HG02852 (cell line): Measurements from ENCODE around the gene TBC1D22A.
"Not testable (repeated sequence)": the region's sequence is repeated elsewhere in the genome, so short reads cannot be mapped to it uniquely, and the experiment has no call there.

Experiments
- ATAC-seq: cut with Tn5 transposase; IDR thresholded peaks from one replicate; pipeline ENCODE4 v1.9.1; 2021; ENCODE audit warnings: mild to moderate bottlenecking, moderate library complexity; ENCODE audit not compliant: unreplicated experiment

TBC1D22A gene

DNA sequence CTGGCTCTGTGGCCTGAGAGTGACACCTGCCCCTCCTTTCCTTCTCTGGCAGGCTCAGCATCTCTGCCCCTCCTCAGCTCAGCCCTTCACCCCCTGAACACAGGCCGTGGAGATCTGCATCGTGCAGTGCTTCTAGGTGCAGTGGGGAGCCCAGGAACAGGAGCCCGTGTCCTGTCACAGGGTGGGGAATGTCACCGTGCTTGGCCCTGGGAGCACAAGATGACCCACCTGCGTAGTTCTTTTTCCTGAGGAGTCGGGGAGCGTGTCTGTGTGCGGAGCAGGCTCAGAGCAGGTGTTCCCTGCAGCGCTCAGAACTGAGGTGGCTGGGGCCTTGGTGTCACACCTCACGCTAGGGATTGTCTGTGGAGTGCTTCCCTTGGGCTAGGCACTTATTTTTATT is 10.6 kb downstream of the TBC1D22A start:
- no peak for ATAC-seq

DNA sequence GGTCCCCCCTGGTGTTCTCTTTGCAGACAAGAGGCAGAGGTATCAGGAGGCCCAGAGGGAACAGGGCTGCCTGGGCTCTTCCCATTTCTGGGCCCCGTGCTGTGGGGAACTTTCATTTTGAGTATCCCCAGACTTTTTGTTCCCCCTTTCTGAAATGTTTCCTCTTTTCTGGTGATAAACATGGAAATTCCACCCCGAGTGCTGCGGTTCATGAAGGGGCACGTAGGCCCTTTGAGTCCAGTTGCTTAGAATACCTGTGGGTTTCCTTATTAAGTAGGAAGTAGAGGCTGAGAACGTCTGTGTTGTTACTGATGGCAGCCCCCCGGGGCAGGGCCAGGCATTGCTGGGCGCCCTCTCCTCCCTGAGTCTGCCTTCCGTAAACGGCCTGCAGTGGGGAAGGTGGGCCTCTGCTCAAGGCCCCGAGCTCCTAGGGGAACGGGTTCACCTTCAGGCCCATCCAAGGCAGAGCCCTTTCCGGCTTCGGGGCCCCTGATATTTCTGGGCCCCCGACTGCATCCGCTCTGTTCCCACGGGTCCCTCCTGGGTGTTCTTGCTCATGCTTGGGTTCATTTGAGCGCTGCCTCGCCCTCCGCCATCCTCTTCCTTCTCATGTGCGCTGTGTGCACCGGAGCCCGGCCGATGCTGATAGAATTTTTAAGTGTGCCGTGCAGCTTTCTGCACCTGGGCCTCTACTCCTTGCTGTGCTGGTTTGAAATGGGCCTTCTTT is 12.0 kb downstream of the TBC1D22A start:
- ATAC-seq = peak; percentile 50

DNA sequence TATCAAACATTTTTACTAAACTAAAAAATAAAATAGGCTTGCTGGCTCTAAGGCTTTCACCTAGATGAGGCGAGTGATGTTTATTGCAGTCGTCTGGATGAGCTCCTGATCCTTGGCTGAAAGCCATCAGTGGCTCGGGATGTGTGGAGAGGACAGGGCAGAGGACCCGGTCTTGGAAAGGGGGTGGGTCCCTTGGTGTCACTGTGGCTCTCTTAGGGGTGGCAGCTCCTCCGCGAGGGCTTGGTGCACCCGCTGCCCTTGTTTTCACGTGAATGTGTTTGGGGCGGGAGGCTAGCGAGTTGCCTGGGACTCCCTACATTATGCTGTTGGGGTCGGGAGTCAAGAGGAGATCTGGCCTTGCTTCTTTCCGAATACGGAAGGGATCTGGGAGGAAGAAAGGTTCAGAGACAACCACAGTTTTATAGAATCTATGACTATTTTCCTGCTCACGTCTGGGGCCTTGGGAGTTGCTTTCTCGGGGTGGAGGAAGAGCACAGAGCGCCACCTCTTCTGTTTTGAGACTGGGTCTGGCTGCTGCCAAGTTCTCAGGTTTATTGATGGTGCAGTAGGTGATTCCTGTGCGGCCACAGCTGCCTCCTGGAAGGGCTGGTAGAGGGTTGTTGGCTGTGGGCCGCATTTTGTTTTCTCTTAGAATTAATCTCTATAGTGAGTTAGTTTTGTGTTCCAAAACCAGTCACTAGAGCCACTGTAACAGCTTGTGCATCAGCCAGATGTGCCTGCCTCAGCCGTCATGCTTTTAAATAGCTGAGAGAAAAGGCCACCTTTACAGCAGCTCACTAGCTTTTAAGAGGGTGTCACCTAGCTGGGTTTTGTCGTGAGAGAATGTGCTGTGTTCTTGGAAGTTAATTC is 12.8 kb downstream of the TBC1D22A start:
- ATAC-seq = no peak

DNA sequence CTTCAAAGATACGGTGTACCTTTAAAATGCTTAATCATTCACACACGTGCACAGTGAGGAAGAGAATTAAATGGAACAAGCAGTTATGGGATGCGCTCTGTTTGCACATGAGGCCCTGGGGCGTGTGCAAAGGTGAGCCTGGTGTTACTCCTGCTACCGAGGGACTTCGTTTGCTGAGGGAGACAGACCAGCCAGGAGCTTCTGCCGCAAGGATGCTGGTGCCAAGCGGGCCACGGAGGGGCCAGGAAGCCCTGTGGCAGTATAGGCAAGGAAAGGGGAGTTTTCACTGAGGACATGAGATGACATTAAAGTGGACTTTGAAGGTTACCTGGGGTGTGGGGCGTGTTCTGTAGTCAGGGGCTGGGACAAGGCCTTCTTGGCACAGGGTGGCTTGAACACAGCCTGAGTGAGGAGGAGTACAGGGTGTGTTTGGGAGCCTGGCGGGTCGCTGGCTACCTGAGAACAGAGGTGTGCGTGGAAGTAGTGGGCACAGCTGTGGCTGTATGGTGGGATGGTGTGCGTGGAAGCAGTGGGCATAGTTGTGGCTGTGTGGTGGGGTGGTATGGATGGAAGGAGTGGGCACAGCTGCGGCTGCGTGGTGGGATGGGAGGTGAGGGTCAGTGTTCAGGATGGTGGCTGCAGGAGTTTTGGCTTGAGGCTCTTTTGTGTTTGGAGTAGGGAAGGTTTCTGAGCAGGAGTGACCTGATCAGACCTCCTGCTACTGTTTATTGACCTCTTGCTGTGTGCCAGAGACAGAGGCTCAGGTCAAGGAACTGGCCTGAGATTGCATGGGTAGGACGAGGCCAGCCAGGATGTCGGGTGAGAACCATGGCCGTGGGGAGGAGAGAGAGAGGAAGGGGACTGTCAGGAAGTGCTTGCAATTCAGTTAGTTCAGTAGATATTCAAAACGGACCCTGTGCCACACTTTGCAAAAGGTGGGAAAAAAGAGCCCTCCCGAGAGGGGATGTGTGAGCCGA is 13.7 kb downstream of the TBC1D22A start:
- ATAC-seq = no peak

DNA sequence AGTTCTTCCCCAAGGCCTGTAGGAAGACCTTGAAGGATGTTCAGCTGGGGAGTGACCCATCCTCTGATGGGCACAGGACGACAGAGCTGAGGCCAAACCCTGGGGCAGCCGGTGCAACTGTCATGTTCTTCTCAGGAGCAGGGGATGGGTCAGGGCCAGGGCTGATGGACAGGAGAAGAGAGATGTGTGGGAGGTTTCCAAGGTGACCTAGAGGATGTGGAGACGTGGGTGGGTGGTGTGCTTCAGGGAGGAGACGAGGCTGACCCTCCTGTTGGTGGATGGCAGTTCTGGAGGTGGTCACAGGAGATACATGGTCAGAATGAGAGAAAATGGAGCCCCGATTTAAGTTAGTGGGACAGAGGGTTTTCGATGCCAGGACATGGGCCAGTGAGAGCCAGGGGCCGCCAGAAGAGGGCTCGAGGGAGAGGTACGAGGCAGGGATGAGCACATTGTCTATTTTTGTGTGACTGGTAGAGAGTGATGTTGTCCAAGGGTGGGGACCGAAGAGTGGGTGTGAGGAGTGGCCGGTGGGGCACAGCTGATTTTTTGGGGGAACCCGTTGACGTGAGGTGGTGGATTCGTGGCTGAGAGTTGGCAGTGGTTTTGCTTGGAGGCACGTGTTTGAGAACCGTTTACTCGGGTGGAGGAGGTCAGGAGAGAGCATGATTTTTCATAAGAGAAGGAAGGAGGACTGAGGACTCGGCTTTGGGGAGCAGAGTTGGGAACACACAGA is 14.6 kb downstream of the TBC1D22A start:
- no peak for ATAC-seq

DNA sequence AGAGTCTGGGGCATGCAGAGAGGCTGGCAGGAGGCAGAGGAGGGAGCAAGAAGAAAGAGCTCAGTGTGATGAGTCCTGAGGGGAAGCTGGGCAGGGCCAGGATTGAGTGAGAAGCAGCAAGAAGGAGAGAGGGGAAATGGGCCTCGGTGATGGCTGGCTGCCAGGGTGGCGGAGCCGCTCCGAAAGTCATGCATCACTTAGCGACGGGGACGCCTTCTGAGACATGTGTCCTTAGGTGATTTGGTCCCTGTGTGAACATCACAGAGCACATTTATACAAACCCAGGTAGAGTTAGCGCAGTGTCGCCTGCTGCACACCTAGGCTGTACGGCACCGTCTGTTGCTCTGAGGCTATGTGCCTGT is 15.1 kb downstream of the TBC1D22A start:
- no peak for ATAC-seq

DNA sequence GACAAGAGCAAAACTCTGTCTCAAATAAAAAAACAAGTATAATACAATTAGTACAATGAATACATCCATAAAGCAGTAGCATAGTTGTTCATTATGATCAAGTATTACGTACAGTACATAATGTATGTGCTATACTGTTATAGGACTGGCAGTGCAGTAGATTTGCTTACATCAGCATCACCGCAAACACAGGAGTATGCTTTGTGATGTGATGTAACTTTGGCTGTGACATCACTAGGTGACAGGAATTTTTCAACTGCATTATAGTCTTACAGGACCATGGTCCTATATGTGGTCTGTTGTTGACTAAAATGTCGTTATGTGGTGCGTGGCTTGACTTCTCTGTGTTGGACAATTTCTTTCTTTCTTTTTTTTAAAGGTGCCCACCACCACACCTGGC is 16.6 kb downstream of the TBC1D22A start:
- ATAC-seq = no peak

DNA sequence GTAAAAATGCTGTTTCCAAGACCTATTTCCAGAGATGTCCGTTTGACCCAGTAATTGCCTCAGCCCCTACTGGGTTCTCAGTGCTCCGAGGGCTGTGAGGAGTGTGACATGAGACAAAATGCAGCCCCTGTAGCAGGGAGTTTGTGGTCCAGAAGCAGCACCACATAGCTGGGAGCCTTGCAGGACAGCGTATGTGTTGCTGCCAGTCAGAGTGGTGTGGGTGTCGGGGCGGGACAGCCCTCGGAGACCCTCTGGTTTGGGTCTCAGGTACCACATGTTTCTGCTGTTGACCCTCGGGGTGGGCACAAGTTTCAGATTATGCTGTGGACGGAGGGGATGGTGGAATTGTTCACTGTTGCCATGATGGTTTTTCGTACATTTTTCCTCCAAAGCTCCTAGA is 17.2 kb downstream of the TBC1D22A start:
- ATAC-seq = no peak

DNA sequence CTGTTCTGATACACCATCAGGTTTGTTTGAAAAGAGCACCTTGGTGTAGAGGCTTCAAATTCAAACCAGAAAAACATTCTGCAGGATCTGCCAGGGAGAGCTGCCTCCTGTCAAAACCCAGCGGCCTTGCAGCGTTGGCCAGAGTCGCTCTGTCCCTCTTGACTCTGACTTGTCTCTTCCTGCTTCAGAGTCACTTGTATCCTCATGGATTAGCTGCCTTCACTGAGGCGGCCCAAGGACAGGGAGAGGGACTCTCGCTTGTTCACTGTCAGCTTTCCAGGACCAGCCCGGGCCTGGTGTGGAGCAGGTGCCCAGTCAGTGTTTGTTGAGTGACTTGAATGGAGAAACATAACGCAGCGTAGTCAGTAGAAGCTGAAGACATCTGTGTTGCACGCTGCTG is 18.0 kb downstream of the TBC1D22A start:
- no peak for ATAC-seq

DNA sequence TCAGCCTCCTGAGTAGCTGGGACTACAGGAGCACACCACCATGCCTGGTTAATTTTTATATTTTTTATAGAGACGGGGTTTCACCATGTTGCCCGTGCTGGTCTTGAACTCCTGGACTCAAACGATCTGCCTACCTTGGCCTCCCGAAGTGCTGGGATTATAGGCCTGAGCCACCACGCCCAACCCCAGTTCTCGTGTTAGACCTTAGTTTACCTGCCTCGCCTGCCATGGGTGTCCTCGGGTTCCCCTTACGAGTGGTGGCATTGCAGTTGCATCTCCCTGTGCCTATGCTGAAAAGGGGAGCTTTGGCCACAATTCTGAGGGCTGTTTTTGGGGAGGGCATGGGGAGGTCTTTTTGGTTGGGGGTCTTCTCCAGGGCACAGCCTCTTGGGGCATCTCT is 18.8 kb downstream of the TBC1D22A start:
- no peak for ATAC-seq

DNA sequence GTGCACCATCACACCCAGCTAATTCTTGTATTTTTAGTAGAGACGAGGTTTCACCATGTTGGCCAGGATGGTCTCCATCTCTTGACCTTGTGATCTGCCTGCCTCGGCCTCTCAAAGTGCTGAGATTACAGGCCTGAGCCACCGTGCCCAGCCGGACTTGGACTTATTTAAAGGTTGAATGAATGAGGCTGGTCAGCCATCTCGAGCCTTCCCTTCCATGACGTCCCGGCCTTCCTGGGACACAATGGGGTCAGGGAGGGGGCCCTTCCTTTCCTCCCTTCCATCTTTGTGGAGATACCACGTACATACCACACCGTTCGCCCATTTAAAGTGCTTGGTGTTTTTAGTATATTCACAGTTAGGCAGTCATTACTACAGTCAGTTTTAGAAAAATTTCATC is 19.8 kb downstream of the TBC1D22A start:
- not testable (repeated sequence) for ATAC-seq

DNA sequence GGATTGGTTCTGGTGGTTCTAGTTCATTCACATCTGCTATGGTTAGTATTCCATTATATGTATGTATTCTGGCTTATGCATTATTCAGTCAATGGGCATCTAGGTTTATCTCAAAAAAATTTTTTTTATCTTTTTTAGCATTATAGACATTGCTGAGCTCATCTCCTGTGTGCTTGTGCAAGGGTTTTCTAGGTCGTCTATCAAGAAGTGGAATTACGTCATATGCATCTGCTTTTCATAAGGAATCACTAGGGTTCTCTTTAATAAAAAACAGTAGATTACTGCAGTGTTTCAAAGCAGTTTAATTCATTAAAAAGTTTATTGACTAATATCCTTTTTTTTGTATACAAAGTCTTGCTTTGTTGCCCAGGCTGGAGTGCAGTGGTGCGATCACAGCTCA is 21.3 kb downstream of the TBC1D22A start:
- no peak for ATAC-seq

DNA sequence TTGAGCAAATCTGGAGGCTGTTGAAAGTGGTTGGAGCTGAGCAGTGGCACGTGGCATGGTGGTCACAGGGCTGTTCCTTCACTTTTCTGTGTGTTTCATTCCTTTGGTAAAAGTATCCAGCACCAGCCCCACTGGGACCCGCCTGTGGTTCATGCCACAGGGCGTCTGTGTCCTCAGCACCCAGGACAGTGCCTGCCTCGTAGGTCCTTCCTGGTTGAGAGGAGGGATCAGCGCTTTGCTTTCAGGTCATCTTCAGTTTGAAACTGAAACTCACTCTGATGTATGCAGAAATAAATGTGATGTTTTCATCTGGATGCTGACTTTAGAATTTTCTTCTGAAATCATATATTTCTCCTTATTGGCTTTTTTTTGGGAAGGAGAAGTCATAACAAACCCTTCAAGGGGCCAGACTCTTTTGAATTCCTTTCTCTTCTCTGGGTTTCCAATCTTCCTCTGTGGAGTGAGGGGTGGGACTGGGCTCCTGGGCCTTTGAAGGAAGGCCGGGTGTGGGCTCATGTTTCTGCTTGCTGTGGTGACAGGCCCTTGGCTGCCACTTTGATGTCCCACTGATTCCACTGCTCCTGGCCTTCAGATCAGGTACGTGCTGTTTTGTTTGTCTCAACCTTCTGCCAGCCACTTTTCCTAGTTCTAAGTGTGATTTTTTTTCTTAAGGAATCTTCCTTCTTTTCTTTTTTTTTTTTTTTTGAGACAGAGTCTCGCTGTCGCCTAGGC is 26.2 kb downstream of the TBC1D22A start:
- no peak for ATAC-seq

DNA sequence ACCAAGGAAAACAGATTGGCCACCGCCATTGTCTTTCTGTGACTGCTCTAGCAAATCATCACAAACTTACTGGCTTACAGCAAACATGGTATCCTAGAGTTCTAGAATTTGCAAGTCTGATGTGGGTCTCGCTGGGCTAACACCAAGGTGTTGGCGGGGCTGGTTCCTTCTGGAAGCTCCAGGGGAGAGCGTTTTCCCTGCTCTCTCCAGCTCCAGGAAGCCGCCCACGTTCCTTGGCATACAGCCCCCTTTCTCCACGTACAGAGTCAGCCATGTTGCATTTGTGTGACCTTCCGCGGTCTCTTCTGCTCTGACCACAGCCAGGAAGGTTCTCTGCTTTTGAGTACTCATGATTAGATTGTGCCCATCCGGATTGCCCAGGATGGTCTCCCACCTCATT is 27.5 kb downstream of the TBC1D22A start:
- no peak for ATAC-seq

DNA sequence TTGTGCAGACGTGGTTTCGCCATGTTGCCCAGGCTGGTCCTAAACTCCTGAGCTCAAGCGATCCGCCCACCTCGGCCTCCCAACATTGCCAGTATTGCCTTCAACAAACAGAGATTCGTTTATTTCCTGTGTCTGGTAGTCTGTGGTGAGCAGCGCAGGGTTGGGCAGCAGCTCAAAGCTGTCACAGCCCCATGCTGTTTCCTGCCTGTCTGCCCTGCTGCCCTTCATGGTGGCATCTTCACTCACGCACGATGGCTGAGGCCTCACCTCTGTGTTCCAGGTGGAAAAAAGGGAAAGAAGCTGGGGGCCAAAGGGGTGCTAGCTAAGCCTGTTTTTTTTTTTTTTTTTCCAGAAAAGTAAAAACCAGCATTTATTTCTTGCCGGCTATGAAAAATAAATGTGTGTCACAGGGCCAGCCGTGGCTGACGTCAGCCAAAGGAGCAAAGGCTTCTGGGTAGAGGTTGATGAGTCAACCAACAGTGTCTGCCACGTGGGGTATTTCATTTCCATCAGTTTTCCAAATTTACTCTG is 28.8 kb downstream of the TBC1D22A start:
- ATAC-seq = no peak

DNA sequence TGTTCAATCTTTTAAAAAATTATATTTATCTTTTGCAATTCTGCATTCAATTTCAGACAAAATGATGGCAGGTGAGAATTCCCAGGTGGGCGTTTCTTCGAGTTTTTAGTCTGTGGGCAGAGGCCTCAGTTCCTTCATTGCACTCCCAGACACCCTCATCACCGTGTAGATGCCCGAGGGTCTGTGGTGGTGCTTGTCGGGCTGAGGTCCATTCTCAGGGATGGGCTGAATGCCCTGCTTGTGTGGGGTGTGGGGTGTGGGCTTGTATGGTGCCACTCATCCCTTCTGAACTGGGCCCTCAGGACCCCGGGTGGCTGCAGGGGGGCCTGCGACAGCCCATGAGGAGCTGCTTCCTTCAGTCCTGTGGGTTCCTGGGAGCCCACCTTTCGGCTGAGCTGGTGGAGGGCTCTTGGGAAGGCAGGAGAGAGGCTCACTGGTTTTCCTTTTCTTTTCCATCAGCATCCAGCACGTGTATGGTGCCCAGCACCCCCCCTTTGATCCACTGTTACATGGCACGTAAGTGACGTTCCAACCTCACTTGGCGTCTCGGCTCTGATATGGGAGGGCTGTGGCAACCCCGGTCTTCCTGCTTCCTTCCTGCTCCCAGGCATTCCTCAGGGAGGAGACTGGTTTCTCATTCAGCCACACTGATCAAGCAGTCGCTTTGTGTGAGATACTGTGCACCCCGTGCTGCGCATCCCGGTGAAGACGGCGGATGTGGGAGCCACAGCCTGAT is 29.8 kb downstream of the TBC1D22A start:
- no peak for ATAC-seq

DNA sequence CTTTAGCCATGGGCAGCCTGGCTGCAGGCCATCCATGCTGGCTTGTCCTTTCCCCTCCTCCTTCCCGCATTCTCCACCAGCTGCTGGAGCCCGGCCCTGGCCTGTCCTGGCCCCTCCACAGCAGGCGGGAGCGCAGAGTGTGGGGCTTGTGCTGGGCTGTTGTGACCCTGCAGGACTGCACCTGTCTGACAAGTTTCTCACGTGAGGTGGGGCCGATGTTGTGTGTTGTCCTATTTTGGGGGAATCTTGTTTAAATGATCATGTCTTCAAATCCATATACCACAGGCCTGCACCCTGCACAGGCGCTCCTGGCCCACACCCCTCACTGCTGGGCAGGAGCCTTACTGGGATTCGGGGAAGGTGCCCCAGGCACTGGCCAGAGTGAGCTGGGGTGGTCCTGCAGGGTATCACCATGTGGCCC is 30.4 kb downstream of the TBC1D22A start:
- ATAC-seq = no peak

DNA sequence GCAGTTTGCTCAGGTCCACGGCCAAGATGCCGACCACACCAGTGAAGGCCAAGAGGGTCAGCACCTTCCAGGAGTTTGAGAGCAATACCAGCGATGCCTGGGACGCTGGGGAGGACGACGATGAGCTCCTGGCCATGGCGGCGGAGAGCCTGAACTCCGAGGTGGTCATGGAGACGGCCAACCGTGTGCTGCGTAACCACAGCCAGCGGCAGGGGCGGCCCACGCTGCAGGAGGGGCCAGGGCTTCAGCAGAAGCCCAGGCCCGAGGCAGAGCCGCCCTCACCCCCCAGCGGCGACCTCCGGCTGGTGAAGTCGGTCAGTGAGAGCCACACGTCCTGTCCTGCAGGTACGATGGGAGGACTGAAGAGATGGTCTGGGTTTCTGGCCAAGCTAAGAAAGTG is 31.0 kb downstream of the TBC1D22A start:
- ATAC-seq = no peak

DNA sequence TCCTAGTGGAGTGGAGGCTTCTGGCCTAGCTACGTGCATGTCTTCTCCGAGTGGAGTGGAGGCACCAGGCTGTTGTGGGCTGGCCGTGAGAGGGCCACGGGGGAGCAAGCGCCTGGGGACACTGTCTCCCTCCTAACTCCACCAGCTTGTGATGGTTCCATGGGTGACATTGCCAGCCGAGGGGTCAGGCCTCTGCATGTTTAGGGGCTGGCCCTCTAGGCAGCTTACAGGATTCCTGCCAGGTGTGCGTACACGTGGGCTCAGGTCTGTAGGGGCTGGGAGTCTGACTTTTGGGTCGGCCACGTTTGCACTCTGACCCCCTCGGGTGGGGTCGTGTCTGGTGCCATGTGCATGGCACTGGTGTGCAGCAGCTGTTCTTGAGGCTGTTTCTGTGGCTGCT is 31.6 kb downstream of the TBC1D22A start:
- ATAC-seq = no peak
